Measurements from ENCODE around the gene PRKCE.

DNA sequence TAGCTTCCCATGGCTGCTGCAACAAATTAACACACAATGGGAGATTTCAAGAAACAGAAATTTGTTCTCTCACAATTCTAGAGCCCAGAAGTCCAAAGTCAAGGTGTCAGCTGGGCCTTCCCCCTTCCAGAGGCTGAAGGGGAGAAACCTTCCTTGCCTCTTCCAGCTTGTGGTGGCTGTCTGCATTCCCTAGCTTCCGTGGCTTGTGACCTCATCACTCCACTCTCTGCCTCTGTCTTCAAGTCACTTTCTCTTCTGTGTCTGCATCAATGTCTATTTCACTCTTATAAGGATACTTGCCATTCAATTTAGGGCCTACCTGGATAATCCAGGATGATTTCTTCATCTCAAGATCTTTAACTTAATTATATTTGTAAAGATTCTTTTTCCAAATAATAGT, 23.6 kb upstream of the PRKCE start:
- TF ChIP-seq POLR2A (IDR thresholded peaks at IDR 0.05), result no peak
- TF ChIP-seq, protein P1, sequence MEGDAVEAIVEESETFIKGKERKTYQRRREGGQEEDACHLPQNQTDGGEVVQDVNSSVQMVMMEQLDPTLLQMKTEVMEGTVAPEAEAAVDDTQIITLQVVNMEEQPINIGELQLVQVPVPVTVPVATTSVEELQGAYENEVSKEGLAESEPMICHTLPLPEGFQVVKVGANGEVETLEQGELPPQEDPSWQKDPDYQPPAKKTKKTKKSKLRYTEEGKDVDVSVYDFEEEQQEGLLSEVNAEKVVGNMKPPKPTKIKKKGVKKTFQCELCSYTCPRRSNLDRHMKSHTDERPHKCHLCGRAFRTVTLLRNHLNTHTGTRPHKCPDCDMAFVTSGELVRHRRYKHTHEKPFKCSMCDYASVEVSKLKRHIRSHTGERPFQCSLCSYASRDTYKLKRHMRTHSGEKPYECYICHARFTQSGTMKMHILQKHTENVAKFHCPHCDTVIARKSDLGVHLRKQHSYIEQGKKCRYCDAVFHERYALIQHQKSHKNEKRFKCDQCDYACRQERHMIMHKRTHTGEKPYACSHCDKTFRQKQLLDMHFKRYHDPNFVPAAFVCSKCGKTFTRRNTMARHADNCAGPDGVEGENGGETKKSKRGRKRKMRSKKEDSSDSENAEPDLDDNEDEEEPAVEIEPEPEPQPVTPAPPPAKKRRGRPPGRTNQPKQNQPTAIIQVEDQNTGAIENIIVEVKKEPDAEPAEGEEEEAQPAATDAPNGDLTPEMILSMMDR (IDR thresholded peaks at IDR 0.05), result no peak
